MV-4-11 (cell line): ENCODE data around the gene SDF4.

Experiments
- DNase-seq: peaks from one replicate; lab custom pipeline; 2025; lab: John Stamatoyannopoulos, UW

SDF4 gene

GRCh38 chr1:1242461-1243265 lies 10.9 kb upstream of the SDF4 start:
- no peak for DNase-seq

DNA sequence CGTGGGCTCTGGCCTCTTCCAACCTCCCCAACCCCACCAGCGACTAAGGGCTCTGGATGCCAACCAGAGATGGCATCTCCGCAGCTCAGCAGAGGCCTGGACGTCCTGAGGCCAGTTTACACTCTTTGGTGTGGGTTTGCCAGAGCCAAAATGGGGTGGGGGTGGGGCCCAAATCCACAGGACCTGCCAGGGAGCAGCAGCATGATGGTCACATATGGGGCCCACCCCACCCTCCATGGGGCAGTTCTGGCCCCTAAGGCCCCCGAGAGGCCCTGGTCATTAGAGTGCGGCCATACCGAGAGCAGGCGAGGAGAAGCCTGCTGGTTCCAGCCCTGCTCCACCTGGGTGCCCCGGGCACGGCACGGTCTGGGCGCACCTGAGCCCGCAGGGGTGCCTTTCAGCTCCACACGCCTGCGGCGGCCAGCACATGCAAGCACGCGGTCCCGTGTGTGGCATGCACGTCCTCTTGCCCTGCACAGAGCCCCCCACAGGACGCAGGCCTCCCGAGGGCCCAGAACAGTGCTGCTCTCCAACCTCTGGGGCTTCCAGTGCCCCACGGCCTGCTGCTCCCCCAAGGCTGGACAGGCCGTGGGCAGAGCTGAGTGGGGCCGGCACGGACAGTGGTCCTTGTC lies 9.9 kb upstream of the SDF4 start:
- no peak for DNase-seq

DNA sequence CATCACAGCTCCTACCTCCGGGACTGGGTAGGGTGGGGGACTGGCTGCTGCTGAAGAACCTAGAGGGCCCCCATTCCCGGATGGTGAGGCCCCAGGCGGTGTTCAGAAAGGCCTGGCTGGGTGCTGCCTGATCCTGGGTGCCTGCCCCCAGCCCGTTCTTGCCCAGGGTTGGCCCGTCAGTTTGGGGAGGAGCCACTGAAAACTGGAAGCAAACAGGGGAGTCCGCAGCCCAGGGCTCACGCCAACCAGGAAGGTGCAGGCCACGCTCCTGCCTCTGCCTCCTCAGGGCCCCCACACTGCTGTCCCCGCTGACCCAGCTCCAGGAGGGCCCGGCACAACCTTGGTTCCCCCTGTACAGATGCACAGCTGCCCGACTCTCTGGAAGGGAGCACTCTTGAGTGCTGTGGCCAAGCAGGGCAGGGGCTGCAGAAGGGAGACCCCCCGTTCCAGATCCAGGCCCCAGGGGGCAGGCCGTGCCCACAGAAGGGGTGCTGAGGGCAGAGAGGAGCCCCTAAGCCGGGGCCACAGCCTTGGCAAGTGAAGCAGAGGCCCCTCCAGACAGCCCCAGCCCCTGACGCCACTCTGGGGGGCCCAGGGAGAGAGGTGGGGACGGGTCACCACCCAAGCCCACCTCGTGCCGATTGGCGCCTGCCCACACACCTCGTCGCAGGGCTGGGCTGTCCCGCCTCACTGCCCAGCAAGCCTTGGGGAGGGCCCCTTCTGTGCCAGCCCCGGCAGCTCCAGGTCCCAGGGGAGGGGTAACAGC lies 9.2 kb upstream of the SDF4 start:
- DNase-seq = no peak

- DNase-seq = no peak
Observed at GRCh38 chr1:1240348-1240732, 8.5 kb upstream of the SDF4 start.

DNA sequence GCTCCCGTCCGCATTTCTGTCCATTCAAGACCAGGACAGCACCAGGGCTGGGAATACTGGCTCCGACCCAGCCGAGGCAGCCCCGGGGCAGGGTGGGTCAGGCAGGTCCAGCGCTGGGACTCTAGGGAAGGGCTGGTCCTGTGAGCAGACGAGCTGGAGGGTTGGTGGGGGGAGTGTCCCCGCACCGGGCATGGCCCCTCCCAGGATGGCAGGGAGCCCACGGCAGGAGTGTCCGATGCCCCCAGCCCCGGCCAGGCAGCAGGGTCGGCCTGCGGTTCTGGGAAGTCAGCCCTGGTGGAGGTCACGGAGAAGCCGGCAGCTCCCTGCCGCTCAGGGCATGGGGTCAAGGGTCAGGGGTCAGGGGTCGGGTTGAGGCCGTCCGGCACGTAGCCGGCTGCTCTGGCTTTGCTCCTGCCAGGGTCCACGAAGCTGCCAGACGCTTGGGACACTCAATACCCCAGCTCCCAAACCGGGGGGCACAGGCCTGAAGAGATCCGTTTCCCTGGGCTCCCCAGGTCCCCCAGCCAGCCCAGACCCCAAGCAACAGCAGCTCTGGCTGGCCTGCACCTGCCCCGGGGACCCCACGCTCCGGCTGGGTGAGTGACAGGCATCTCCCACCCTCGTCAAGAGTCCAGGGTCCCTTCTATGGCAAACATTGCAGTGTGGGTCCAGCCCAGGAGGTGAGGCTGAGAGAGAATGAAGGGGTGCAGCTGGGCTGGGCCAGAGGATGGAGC lies 8.0 kb upstream of the SDF4 start:
- DNase-seq = no peak

GRCh38 chr1:1239227-1239613 lies 7.4 kb upstream of the SDF4 start:
- no peak for DNase-seq

DNA sequence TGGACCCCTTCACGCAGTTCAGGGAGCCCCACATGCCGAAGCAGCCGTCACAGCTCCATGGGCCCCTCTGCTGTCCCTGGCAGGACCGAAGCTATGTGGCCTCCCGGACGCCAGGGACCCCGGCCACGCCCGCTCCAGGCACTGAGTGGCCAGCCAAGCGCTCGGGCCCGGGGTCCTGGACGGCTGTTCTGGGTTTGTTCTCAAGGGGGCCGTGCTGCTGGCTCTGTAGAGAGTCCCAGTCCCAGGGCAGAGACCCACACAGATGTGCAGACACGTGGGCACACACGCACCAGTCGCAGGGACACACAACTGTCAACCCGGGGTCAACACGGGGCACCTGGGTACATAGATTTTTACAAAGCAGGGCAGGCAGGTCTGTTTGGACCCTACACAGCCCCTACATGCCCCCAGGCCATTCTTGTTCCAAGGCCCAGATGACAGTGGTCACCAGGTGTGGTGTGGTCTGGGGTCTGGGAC lies 6.9 kb upstream of the SDF4 start:
- no peak for DNase-seq

DNA sequence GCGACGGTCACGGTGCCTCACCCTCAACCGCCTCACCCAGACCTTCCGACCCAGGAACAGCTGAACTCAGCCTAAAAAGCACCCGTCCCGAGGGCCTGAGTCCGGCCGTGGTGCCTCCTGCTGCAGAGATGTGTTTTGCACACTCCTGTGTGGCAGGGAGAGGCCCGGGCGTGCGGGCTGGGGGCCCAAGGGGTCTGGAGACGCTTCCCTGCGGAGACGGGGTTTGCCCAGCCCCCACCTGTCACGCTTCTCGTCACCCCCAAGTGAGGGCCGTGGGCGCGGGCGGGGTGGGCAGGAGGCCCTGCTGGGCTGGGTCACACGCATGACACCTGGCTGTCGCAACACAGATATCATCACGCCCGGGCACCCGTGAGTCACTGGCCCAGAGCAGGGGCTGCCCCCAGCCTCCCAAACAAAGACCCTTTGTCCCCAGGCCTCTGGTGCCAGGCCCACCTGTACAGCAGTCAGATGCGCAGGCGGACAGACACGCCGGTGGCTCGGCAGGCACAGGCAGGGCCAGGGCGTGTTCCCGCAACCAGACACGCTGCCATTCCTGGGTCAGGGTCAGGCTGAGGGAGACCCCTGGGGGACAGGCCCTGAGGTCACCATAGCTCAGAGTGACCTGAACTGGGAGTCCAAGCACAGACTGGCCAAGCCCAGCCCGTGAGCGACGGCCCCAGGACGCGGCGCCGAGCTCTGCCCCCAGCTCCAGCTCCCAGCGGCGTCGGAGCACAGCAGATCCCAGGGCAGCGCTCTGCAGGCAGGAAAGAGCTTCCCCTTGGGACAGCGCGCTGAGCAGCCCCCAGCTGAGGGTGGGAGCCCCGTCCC lies 6.3 kb upstream of the SDF4 start:
- no peak for DNase-seq

- no peak for DNase-seq
Observed at GRCh38 chr1:1236945-1237873, 5.4 kb upstream of the SDF4 start.

DNA sequence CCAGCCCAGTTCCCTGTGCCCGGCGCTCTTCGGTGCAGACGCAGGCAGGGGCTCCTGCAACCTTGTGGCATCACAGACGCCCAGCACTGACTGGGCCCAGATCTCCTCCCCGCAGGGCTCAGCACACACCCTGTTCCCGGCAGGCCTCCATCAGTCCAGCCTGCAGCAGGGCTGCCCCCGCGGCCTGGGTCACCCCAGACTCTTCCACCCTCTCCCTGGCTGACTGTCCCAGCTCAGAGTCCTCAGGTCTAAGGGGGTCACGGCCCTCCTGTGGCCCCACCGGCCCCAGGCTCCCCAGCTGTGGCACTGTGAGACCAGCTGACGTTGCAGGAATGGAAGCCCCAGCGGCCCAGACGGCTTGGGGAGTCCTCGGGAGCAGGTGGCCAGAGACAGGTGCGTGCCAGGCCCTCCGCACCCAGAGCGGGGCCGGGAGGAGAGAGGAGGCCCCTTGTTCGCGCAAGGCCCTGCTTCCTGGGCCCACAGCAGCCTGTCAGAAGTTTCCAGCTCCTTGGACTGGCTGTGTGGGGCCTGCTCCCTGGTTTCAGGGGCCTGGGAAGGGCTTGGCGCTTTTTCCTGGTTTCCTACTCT lies 4.5 kb upstream of the SDF4 start:
- no peak for DNase-seq

DNA sequence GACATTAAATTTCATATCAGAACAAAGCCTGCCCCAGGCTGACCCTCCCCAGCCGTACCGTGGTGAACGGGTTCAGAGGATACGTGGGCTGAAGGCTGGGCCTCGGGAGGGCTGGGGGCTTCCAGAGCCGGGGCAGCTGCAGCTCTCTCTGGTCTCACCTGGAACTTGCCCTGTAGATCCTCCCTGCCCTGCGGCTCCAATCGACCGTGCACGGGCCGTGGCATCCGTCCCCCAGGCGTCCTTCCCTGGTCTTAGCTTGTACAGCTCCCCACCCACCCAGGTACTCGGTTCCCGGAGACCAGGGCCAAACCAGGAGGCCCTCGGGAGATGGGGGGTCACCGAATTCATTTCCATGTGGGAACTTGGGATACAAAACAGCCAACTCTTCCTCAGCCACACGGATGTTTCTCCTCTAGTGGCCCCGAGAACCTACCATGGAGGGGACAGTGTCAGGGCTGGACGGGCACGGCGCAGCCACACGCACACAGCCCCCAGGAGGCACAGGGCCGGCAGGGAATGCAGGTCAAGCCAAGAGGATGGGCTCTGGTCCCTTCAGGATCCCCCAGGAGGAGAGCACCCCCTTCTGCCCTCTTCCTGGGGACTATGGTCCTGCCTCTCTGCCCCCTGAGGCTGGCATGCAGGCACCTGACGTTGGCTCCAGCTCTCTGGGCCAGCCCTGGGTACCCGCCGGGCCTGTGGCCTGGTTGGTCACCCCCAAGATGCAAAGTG lies 3.4 kb upstream of the SDF4 start:
- DNase-seq = no peak

- no peak for DNase-seq
Observed at GRCh38 chr1:1234180-1234808, 2.5 kb upstream of the SDF4 start.

GRCh38 chr1:1233567-1233892 lies 1.7 kb upstream of the SDF4 start:
- no peak for DNase-seq

GRCh38 chr1:1232796-1233566 lies 1.2 kb upstream of the SDF4 start:
- DNase-seq = no peak

DNA sequence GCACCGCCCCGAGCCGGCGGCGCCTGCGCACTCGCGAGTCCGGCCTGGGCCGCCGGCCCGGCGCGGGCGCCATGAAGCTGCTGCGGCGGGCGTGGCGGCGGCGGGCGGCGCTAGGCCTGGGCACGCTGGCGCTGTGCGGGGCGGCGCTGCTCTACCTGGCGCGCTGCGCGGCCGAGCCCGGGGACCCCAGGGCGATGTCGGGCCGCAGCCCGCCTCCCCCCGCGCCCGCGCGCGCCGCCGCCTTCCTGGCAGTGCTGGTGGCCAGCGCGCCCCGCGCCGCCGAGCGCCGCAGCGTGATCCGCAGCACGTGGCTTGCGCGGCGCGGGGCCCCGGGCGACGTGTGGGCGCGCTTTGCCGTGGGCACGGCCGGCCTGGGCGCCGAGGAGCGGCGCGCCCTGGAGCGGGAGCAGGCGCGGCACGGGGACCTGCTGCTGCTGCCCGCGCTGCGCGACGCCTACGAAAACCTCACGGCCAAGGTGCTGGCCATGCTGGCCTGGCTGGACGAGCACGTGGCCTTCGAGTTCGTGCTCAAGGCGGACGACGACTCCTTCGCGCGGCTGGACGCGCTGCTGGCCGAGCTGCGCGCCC lies 501 bp upstream of the SDF4 start, which contains the start of gene B3GALT6:
Gene B3GALT6 (plus strand): TSS at position 30 of the 588 bp plus-strand sequence. CDS start 42 bp downstream, at position 72.
- no peak for DNase-seq

- DNase-seq = peak; percentile 30
Observed at GRCh38 chr1:1230656-1231399, 973 bp downstream of the SDF4 start.

- no peak for DNase-seq
Observed at GRCh38 chr1:1229770-1230169, 2.0 kb downstream of the SDF4 start.
